OCI-LY7 (cell line): ENCODE results near the gene ARHGAP26. TPM values are rescaled to one million over a fixed set of nuclear protein-coding genes. Genes with fewer than 3 reads are reported as not detected.

ENCODE experiments used
- BruUV-seq: library from RNA; stranded (reverse); fragments of 400-500 nt; replicated peaks from 2 replicates; lab custom pipeline; 2021; lab: Mats Ljungman, UMichigan
- CTCF ChIA-PET: fragments of 300-600 bp; sonication (Branson Sonifier 250); formaldehyde crosslinking; loops from one replicate; lab custom pipeline; 2022; ENCODE audit warnings: antibody characterized with exemption; ENCODE audit not compliant: unreplicated experiment; lab: Charles Lee
- POLR2A ChIA-PET: fragments of 300-600 bp; sonication (Branson Sonifier 250); formaldehyde crosslinking; loops from one replicate; lab custom pipeline; 2022; ENCODE audit warnings: antibody characterized with exemption; lab: Charles Lee
- DNase-seq: peaks from one replicate; pipeline ENCODE4 v3.0.0-alpha.2; 2015; ENCODE audit warnings: low spot score
- H2AFZ ChIP-seq: fragments of 200-600 bp; sonication (generic), shearing (Covaris generic); 2 replicates; pipeline ENCODE4 v1.6.1; 2014; ENCODE audit warnings: mild to moderate bottlenecking, antibody characterized with exemption, low read length, moderate library complexity
- H3K27ac ChIP-seq: fragments of 200-600 bp; sonication (generic); 2 replicates; pipeline ENCODE4 v1.5.1; 2014; ENCODE audit warnings: mixed run types, low read depth, mild to moderate bottlenecking, moderate library complexity, low read length, inconsistent platforms; ENCODE audit not compliant: poor library complexity, severe bottlenecking
- H3K36me3 ChIP-seq: fragments of 200-600 bp; sonication (generic); 2 replicates; pipeline ENCODE4 v1.6.1; 2014; ENCODE audit warnings: mild to moderate bottlenecking, antibody characterized with exemption, low read length, moderate library complexity, mixed read lengths; ENCODE audit not compliant: insufficient read depth
- H3K4me1 ChIP-seq: fragments of 200-600 bp; sonication (generic); 2 replicates; pipeline ENCODE4 v1.5.1; 2014; ENCODE audit warnings: mild to moderate bottlenecking, low read length; ENCODE audit not compliant: insufficient read depth, poor library complexity, severe bottlenecking
- H3K4me2 ChIP-seq: fragments of 200-600 bp; sonication (generic); 2 replicates; pipeline ENCODE4 v1.6.1; 2014; ENCODE audit warnings: mild to moderate bottlenecking, low read length
- H3K4me3 ChIP-seq: fragments of 200-600 bp; sonication (generic); 2 replicates; pipeline ENCODE4 v1.5.1; 2014; ENCODE audit warnings: mild to moderate bottlenecking, low read depth, low read length; ENCODE audit not compliant: poor library complexity, severe bottlenecking
- H3K79me2 ChIP-seq: fragments of 200-600 bp; sonication (generic); 2 replicates; pipeline ENCODE4 v1.6.1; 2016; ENCODE audit warnings: low read depth, mild to moderate bottlenecking, low read length, moderate library complexity, mixed read lengths; ENCODE audit not compliant: insufficient read depth
- H3K9me2 ChIP-seq: fragments of 200-600 bp; sonication (generic); 2 replicates; pipeline ENCODE4 v1.6.1; 2016; ENCODE audit warnings: mild to moderate bottlenecking, low read length, mixed read lengths; ENCODE audit not compliant: insufficient read depth
- H3K9me3 ChIP-seq: fragments of 200-600 bp; sonication (generic); 2 replicates; pipeline ENCODE4 v1.6.1; 2014; ENCODE audit warnings: mild to moderate bottlenecking, mixed run types, low read length, mixed read lengths
- H4K20me1 ChIP-seq: fragments of 200-600 bp; sonication (generic); 2 replicates; pipeline ENCODE4 v1.6.1; 2014; ENCODE audit warnings: mild to moderate bottlenecking, antibody characterized with exemption, low read length, moderate library complexity, mixed read lengths; ENCODE audit not compliant: insufficient read depth
- CTCF ChIP-seq: fragments of 200-600 bp; sonication (generic); conservative IDR thresholded peaks from 2 replicates; pipeline ENCODE4 v1.5.1; 2014; ENCODE audit warnings: mild to moderate bottlenecking, antibody characterized with exemption, low read length, moderate library complexity, mixed read lengths
- EZH2phosphoT487 ChIP-seq: fragments of 200-600 bp; sonication (generic); IDR thresholded peaks from 2 replicates; pipeline ENCODE4 v1.6.1; 2018; ENCODE audit warnings: low read depth, borderline replicate concordance, mild to moderate bottlenecking, mixed run types, antibody characterized with exemption, low read length, moderate library complexity, mixed read lengths
- intact Hi-C: fragments of 100-400 bp; cut with micrococcal nuclease; formaldehyde crosslinking; loops from one replicate; pipeline ENCODE4 v1.10.0; 2022; ENCODE audit not compliant: unreplicated experiment
- total RNA-seq, 2 experiments: library from RNA; depleted of rRNA in 1 of 2; stranded (reverse); fragments of >200 nt in 1 of 2; shearing (Covaris generic) in 1 of 2; gene quantifications; 2 replicates each; pipeline ENCODE4 v1.2.3, GENCODE V29; 2014 to 2022

The ARHGAP26 gene
- total RNA-seq, 2 experiments from 2014 or later = 7.0 to 19.1 TPM

- H3K4me3 ChIP-seq = no peak overlapping the region
- no peaks in the 10 kb centered on the region for H3K9me3 ChIP-seq
- CTCF ChIA-PET = no interaction called here
- H2AFZ ChIP-seq = no peak overlapping the region
- no peak overlapping the region for H3K27ac ChIP-seq
- H3K36me3 ChIP-seq = no peaks in the 10 kb centered on the region
- no peak for DNase-seq
- H3K9me2 ChIP-seq = no peaks in the 10 kb centered on the region; the same call in 1 of the 2 replicates
- TF ChIP-seq CTCF = no peak
- intact Hi-C loops = no loop called here
- no TSS peak for BruUV-seq
- H3K4me2 ChIP-seq = no peak overlapping the region
- POLR2A ChIA-PET = interaction anchor here (0.6 kb wide), 1 partner anchor 65 kb away, joined by 4 read pairs; no protein-coding TSS in a partner anchor
- no peaks in the 10 kb centered on the region for H4K20me1 ChIP-seq
- no peaks in the 10 kb centered on the region for H3K4me1 ChIP-seq
- no peaks in the 10 kb centered on the region for H3K79me2 ChIP-seq
Observed at GRCh38 chr5:142981475-142981874, 211.3 kb downstream of the ARHGAP26 start.

GRCh38 chr5:142981886-142982820 is 212.0 kb downstream of the ARHGAP26 start:
- POLR2A ChIA-PET = interaction anchor here (0.6 to 0.7 kb wide), 2 partner anchors 16 to 64 kb away, joined by 4 to 5 read pairs; no protein-coding TSS in a partner anchor
- no peak for DNase-seq
- CTCF ChIA-PET = no interaction called here
- Histone ChIP-seq H2AFZ (no peak overlapping the region), H3K27ac (no peak overlapping the region), H3K36me3 (no peaks in the 10 kb centered on the region), H3K4me3 (no peak overlapping the region), H3K79me2 (no peaks in the 10 kb centered on the region), H3K9me3 (no peaks in the 10 kb centered on the region), H3K4me1 (no peaks in the 10 kb centered on the region), H3K4me2 (no peak overlapping the region), H3K9me2 (no peaks in the 10 kb centered on the region), H4K20me1 (no peaks in the 10 kb centered on the region)
- no TSS peak for BruUV-seq
- intact Hi-C loops = no loop called here
- TF ChIP-seq EZH2phosphoT487 (no peak), CTCF (no peak)

GRCh38 chr5:142982821-142983200 is 212.6 kb downstream of the ARHGAP26 start:
- H3K9me3 ChIP-seq = no peaks in the 10 kb centered on the region
- no peaks in the 10 kb centered on the region for H3K79me2 ChIP-seq
- BruUV-seq = no TSS peak
- H3K9me2 ChIP-seq = no peaks in the 10 kb centered on the region
- H3K4me1 ChIP-seq = no peaks in the 10 kb centered on the region
- intact Hi-C loops = no loop called here
- POLR2A ChIA-PET = interaction anchor here (0.7 kb wide), 1 partner anchor 15 kb away, joined by 5 read pairs; no protein-coding TSS in a partner anchor
- H3K4me3 ChIP-seq = no peak overlapping the region
- no peak overlapping the region for H3K4me2 ChIP-seq
- H3K36me3 ChIP-seq = no peaks in the 10 kb centered on the region
- CTCF ChIA-PET = no interaction called here
- peak; percentile 62 for DNase-seq
- no peak overlapping the region for H2AFZ ChIP-seq
- TF ChIP-seq CTCF (peak; percentile 62), EZH2phosphoT487 (no peak)
- H3K27ac ChIP-seq = no peak overlapping the region
- no peaks in the 10 kb centered on the region for H4K20me1 ChIP-seq
